Kidney epithelial cell (primary cell): ENCODE measurements around the gene DGLUCY. TPM values are rescaled to one million over a fixed set of nuclear protein-coding genes. Genes with fewer than 3 reads are reported as not detected.

Experiments used
- DNase-seq: peaks from one replicate; pipeline ENCODE4 v3.0.0-alpha.2; 2010; ENCODE audit warnings: low read depth
- H3K27me3 ChIP-seq: 2 replicates; pipeline ENCODE4 v1.6.0; 2011; ENCODE audit warnings: low read length; ENCODE audit not compliant: control insufficient read depth, insufficient read depth
- H3K36me3 ChIP-seq: 2 replicates; pipeline ENCODE4 v1.5.1; 2011; ENCODE audit warnings: low read length; ENCODE audit not compliant: control insufficient read depth, insufficient read depth
- H3K4me3 ChIP-seq: 2 replicates; pipeline ENCODE4 v1.5.1; 2011; ENCODE audit warnings: low read depth, mild to moderate bottlenecking, control low read depth, low read length
- total RNA-seq: library from RNA; depleted of rRNA; stranded (reverse); fragments of >200 nt; gene quantifications from 2 replicates; pipeline ENCODE4 v1.2.3, GENCODE V29; 2015
- TF ChIP-seq, protein P1 (sequence below): IDR thresholded peaks from 2 replicates; pipeline ENCODE4 v1.5.1; 2011; ENCODE audit warnings: mild to moderate bottlenecking, moderate library complexity, low read length, control low read depth, inconsistent platforms; ENCODE audit not compliant: insufficient read depth, poor library complexity, severe bottlenecking

DGLUCY gene, protein sequence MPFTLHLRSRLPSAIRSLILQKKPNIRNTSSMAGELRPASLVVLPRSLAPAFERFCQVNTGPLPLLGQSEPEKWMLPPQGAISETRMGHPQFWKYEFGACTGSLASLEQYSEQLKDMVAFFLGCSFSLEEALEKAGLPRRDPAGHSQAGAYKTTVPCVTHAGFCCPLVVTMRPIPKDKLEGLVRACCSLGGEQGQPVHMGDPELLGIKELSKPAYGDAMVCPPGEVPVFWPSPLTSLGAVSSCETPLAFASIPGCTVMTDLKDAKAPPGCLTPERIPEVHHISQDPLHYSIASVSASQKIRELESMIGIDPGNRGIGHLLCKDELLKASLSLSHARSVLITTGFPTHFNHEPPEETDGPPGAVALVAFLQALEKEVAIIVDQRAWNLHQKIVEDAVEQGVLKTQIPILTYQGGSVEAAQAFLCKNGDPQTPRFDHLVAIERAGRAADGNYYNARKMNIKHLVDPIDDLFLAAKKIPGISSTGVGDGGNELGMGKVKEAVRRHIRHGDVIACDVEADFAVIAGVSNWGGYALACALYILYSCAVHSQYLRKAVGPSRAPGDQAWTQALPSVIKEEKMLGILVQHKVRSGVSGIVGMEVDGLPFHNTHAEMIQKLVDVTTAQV
- total RNA-seq = 38.1 and 53.9 TPM in 2 replicates

DNA sequence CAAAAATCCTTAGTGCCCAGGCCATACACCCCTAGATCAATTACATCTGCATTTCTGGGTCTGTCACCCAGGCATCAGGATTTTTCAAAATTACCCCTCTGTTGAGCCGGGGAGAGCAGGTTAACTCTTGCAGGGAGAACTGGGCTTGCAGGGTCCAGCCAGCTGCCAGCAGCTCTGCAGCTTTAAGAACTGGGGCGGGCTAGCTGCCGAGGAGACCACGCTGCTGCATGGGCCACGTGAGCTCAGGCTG lies at the start of gene DGLUCY:
Gene DGLUCY (plus strand): TSS at position 245 of the 250 bp plus-strand sequence. CDS start 46,222 bp downstream, outside the sequence.
- Histone ChIP-seq H3K27me3 (no peaks in the 10 kb centered on the region), H3K36me3 (no peaks in the 10 kb centered on the region), H3K4me3 (peak within 1 kb of the TSS; percentile 53)
- TF ChIP-seq, protein P1, sequence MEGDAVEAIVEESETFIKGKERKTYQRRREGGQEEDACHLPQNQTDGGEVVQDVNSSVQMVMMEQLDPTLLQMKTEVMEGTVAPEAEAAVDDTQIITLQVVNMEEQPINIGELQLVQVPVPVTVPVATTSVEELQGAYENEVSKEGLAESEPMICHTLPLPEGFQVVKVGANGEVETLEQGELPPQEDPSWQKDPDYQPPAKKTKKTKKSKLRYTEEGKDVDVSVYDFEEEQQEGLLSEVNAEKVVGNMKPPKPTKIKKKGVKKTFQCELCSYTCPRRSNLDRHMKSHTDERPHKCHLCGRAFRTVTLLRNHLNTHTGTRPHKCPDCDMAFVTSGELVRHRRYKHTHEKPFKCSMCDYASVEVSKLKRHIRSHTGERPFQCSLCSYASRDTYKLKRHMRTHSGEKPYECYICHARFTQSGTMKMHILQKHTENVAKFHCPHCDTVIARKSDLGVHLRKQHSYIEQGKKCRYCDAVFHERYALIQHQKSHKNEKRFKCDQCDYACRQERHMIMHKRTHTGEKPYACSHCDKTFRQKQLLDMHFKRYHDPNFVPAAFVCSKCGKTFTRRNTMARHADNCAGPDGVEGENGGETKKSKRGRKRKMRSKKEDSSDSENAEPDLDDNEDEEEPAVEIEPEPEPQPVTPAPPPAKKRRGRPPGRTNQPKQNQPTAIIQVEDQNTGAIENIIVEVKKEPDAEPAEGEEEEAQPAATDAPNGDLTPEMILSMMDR = no peak
- DNase-seq = no peak

DNA sequence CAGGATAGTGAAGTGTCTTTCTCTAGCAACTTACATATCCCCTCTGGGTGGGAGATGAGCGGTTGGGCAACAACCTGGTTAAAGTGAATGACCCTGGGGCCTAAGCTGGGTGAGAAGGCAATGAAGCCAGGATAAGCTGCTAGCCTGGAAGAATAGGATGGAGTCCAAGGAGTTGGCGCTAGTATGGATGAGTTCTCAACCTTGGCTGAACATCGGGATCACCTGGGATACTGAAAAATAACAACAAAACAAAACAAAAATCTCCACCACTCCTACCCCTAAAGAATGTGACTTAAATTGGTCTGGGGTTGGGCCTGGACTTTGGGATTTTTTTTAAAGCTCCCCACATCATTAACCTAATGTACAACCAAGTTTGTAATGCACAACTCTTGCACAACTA lies 48.6 kb upstream of the DGLUCY start:
- TF ChIP-seq, protein P1 = no peak
- no peak for DNase-seq
- Histone ChIP-seq H3K36me3 (no peaks in the 10 kb centered on the region), H3K4me3 (no peak overlapping the region), H3K27me3 (no peaks in the 10 kb centered on the region)

DNA sequence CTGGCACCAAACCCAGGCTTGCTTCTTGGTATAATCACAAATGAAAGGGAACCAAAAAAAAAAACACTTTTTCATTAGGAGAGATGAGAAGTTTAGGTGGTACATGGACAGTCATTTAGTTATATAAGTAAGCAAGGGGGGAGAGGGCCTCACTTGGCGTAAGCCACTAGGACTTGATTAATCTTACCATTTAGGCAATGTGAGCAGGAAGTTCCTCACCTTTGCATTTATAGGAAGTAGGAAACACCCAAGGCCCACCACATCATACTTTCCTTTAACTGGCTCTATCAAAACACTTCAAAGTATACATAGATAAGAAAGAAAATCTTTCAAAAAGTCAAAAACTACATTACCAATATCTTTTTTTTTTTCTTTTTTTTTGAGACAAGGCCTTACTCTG lies 46.7 kb upstream of the DGLUCY start:
- no peak for DNase-seq
- Histone ChIP-seq H3K4me3 (no peak overlapping the region), H3K36me3 (no peaks in the 10 kb centered on the region), H3K27me3 (no peaks in the 10 kb centered on the region)
- TF ChIP-seq, protein P1 = no peak

DNA sequence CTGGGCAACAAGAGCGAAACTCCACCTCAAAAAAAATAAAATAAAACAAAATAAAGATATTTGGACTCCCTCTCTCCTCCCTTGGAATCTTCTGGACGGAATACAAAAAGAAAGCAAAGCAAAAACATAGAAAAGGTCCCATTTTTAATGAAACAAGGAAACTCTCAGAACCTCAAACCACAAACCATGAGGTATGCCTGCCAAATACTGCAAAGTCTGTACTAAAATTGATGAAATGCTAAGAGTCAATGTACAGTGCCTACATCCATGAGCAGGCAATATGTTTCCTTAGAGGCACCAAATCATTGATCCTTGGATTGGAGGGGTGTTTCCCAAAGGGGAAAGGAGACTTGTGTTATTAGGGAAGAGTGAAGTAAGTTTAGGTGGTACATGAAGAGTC lies 45.2 kb upstream of the DGLUCY start:
- no peaks in the 10 kb centered on the region for H3K27me3 ChIP-seq
- H3K4me3 ChIP-seq = no peak overlapping the region
- no peak for DNase-seq
- no peaks in the 10 kb centered on the region for H3K36me3 ChIP-seq
- TF ChIP-seq, protein P1 = no peak

DNA sequence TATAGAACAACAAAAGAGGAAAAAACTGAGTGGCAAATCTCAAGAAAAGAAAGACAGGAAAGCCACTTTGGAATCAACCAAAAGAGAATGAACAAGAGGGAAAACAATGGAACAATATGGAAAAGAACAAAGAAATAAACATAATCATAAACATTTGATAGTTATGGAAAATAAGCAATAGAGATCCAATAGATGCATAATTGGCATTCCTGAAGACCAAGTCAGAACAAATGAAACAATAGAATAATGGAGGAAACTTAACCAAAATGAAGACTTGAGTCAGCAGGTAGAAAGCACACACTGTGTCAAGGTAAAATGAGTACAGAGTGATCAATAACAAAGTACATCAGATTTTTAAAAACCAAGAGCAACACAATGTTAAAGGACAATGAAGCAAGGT lies 43.3 kb upstream of the DGLUCY start:
- Histone ChIP-seq H3K27me3 (no peaks in the 10 kb centered on the region), H3K4me3 (no peak overlapping the region), H3K36me3 (no peaks in the 10 kb centered on the region)
- no peak for DNase-seq
- TF ChIP-seq, protein P1 = no peak

DNA sequence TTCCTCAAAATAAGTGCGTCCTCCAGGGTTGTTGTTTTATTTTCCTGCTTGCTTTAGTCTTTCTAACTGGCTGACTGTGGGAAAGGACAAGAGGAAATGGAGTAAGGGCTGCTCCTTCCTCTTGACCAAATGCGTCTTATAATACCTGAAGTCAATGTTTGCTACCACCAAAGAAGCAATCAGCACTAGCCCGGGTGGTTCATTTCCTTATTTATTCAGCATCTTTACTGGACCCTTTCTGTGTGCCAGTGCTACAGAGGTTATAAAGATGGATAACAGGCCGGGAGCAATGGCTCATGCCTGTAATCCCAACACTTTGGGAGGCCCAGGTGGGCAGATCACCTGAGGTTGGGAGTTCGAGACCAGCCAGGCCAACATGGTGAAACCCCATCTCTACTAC lies 38.3 kb upstream of the DGLUCY start:
- H3K36me3 ChIP-seq = no peaks in the 10 kb centered on the region
- H3K4me3 ChIP-seq = no peak overlapping the region
- H3K27me3 ChIP-seq = no peaks in the 10 kb centered on the region
- TF ChIP-seq, protein P1 = no peak
- no peak for DNase-seq
